Iris pigment epithelial cell (primary cell): ENCODE results near the gene SLAMF6.
"Not testable (repeated sequence)": the region's sequence is repeated elsewhere in the genome, so short reads cannot be mapped to it uniquely, and the experiment has no call there.

ENCODE experiments used
- DNase-seq: peaks from one replicate; pipeline ENCODE4 v3.0.0-alpha.2; 2011; ENCODE audit warnings: low read depth

The SLAMF6 gene

GRCh38 chr1:160542303-160542945 is 19.4 kb upstream of the SLAMF6 start:
- DNase-seq: peak; percentile 10

GRCh38 chr1:160541622-160542302 is 18.7 kb upstream of the SLAMF6 start:
- no peak for DNase-seq

GRCh38 chr1:160540859-160541233 is 17.8 kb upstream of the SLAMF6 start:
- DNase-seq: no peak

GRCh38 chr1:160539990-160540858 is 17.2 kb upstream of the SLAMF6 start:
- no peak for DNase-seq

GRCh38 chr1:160539684-160539989 is 16.6 kb upstream of the SLAMF6 start:
- no peak for DNase-seq

- DNase-seq: no peak
These were observed 16.1 kb upstream of the SLAMF6 start for GRCh38 chr1:160538985-160539651.

GRCh38 chr1:160537714-160538665 is 14.9 kb upstream of the SLAMF6 start:
- no peak for DNase-seq

GRCh38 chr1:160534823-160535605 is 12.0 kb upstream of the SLAMF6 start:
- DNase-seq: no peak

GRCh38 chr1:160532557-160532813 is 9.4 kb upstream of the SLAMF6 start:
- not testable (repeated sequence) for DNase-seq

GRCh38 chr1:160531809-160532556 is 8.9 kb upstream of the SLAMF6 start:
- not testable (repeated sequence) for DNase-seq

GRCh38 chr1:160529401-160529952 is 6.4 kb upstream of the SLAMF6 start:
- not testable (repeated sequence) for DNase-seq

- DNase-seq: not testable (repeated sequence)
These were observed 734 bp upstream of the SLAMF6 start for GRCh38 chr1:160523789-160524188.

GRCh38 chr1:160522136-160522535 is 919 bp downstream of the SLAMF6 start:
- DNase-seq: no peak

- DNase-seq: no peak
These were observed 1.5 kb downstream of the SLAMF6 start for GRCh38 chr1:160521554-160521953.

- no peak for DNase-seq
These were observed 2.1 kb downstream of the SLAMF6 start for GRCh38 chr1:160520999-160521398.

- DNase-seq: no peak
These were observed 2.5 kb downstream of the SLAMF6 start for GRCh38 chr1:160520582-160520981.

- DNase-seq: peak; percentile 1
These were observed 3.2 kb downstream of the SLAMF6 start for GRCh38 chr1:160519642-160520435.

- not testable (repeated sequence) for DNase-seq
These were observed 5.5 kb downstream of the SLAMF6 start for GRCh38 chr1:160517519-160517918.

GRCh38 chr1:160515908-160516307 is 7.1 kb downstream of the SLAMF6 start:
- not testable (repeated sequence) for DNase-seq
